PC-3 (cell line): ENCODE results near the gene MAPK8IP1. TPM values are rescaled to one million over a fixed set of nuclear protein-coding genes. Genes with fewer than 3 reads are reported as not detected.

Source experiments
- ATAC-seq: fragments of 200-7000 bp; cut with Tn5 transposase; 2 replicates; pipeline ENCODE4 v1.9.1; 2020; ENCODE audit warnings: mild to moderate bottlenecking, moderate library complexity
- BruUV-seq: library from RNA; stranded (reverse); fragments of 400-500 nt; replicated peaks from 2 replicates; lab custom pipeline; 2021; lab: Mats Ljungman, UMichigan
- CTCF ChIA-PET: fragments of 300-600 bp; sonication (Branson Sonifier 250); formaldehyde crosslinking; loops from one replicate; lab custom pipeline; 2022; ENCODE audit warnings: antibody characterized with exemption; lab: Charles Lee
- POLR2A ChIA-PET: fragments of 300-600 bp; sonication (Branson Sonifier 250); formaldehyde crosslinking; loops from one replicate; lab custom pipeline; 2022; ENCODE audit warnings: antibody characterized with exemption; ENCODE audit not compliant: unreplicated experiment; lab: Charles Lee
- DNase-seq: peaks from one replicate; pipeline ENCODE4 v3.0.0-alpha.2; 2015
- H2AFZ ChIP-seq: fragments of 300-600 bp; sonication (generic); 2 replicates; pipeline ENCODE4 v1.6.0; 2016; ENCODE audit warnings: antibody characterized with exemption, low read length
- H3F3A ChIP-seq: fragments of 300-600 bp; sonication (generic); one replicate; pipeline ENCODE4 v1.6.0; 2017; ENCODE audit warnings: antibody characterized with exemption, low read length, control low read depth, mild to moderate bottlenecking; ENCODE audit not compliant: unreplicated experiment
- H3K27ac ChIP-seq: fragments of 300-600 bp; sonication (generic); 2 replicates; pipeline ENCODE4 v1.5.1; 2016; ENCODE audit warnings: mild to moderate bottlenecking, low read length
- H3K27me3 ChIP-seq: fragments of 300-600 bp; sonication (generic); 2 replicates; pipeline ENCODE4 v1.6.1; 2016; ENCODE audit warnings: low read length, mixed read lengths
- H3K36me3 ChIP-seq: fragments of 300-600 bp; sonication (generic); 2 replicates; pipeline ENCODE4 v1.6.1; 2016; ENCODE audit warnings: low read depth, mixed run types, low read length, mixed read lengths
- H3K4me1 ChIP-seq: fragments of 300-600 bp; sonication (generic); 2 replicates; pipeline ENCODE4 v1.5.1; 2016; ENCODE audit warnings: low read length; ENCODE audit not compliant: insufficient read depth
- H3K4me2 ChIP-seq: fragments of 300-600 bp; sonication (generic); 2 replicates; pipeline ENCODE4 v1.6.0; 2016; ENCODE audit warnings: low read length
- H3K4me3 ChIP-seq: fragments of 300-600 bp; sonication (generic); 2 replicates; pipeline ENCODE4 v1.5.1; 2016; ENCODE audit warnings: mild to moderate bottlenecking, low read length, mixed read lengths
- H3K79me2 ChIP-seq: fragments of 300-600 bp; sonication (generic); 2 replicates; pipeline ENCODE4 v1.6.1; 2017; ENCODE audit warnings: low read length, mixed read lengths
- H3K9ac ChIP-seq: fragments of 300-600 bp; sonication (generic); 2 replicates; pipeline ENCODE4 v1.6.0; 2016; ENCODE audit warnings: mild to moderate bottlenecking, low read length
- H3K9me2 ChIP-seq: fragments of 300-600 bp; sonication (generic); replicated peaks from 2 replicates; pipeline ENCODE4 v1.6.1; 2016; ENCODE audit warnings: mixed run types, low read length, mixed read lengths
- H3K9me3 ChIP-seq: fragments of 300-600 bp; sonication (generic); 2 replicates; pipeline ENCODE4 v1.6.1; 2016; ENCODE audit warnings: low read length, mixed read lengths
- H4K20me1 ChIP-seq: fragments of 300-600 bp; sonication (generic); 2 replicates; pipeline ENCODE4 v1.6.1; 2016; ENCODE audit warnings: low read length, mixed read lengths
- CTCF ChIP-seq: fragments of 300-600 bp; sonication (generic); conservative IDR thresholded peaks from 2 replicates; pipeline ENCODE4 v1.5.1; 2017; ENCODE audit warnings: antibody characterized with exemption, low read depth, mild to moderate bottlenecking, low read length
- EZH2 ChIP-seq: fragments of 300-600 bp; sonication (generic); IDR thresholded peaks from one replicate; pipeline ENCODE4 v1.6.1; 2017; ENCODE audit warnings: antibody characterized with exemption, mild to moderate bottlenecking, low read length; ENCODE audit not compliant: unreplicated experiment
- EZH2phosphoT487 ChIP-seq: fragments of 300-600 bp; sonication (generic); IDR thresholded peaks from 2 replicates; pipeline ENCODE4 v1.6.1; 2018; ENCODE audit warnings: mild to moderate bottlenecking, antibody characterized with exemption, low read length, borderline replicate concordance
- intact Hi-C: fragments of 100-400 bp; cut with micrococcal nuclease; formaldehyde crosslinking; loops from 2 replicates; pipeline ENCODE4 v1.9.0; 2023
- total RNA-seq: library from RNA; depleted of rRNA; stranded (reverse); fragments of >200 nt; gene quantifications from 2 replicates; pipeline ENCODE4 v1.2.3, GENCODE V29; 2014

Gene MAPK8IP1
- total RNA-seq, 1 experiment from 2014 or later = 7.1 TPM

GRCh38 chr11:45901626-45902025, 16.2 kb downstream of the MAPK8IP1 start:
- H3K36me3 ChIP-seq = no peaks in the 10 kb centered on the region
- H3K4me3 ChIP-seq = no peak overlapping the region
- H3F3A ChIP-seq = no peaks in the 10 kb centered on the region
- TF ChIP-seq EZH2 (no peak), CTCF (no peak), EZH2phosphoT487 (no peak)
- 0 out of 2 replicates have a peak, but pooled peaks cover 7% of the 10 kb centered on the region for H3K4me1 ChIP-seq
- POLR2A ChIA-PET = no interaction called here
- CTCF ChIA-PET = no interaction called here
- H2AFZ ChIP-seq = no peak overlapping the region
- ATAC-seq = no peak
- H3K9me3 ChIP-seq = no peaks in the 10 kb centered on the region
- H3K27ac ChIP-seq = no peak overlapping the region
- no peaks in the 10 kb centered on the region for H4K20me1 ChIP-seq
- no TSS peak for BruUV-seq
- no peaks in the 10 kb centered on the region for H3K27me3 ChIP-seq
- H3K9me2 ChIP-seq = no peaks in the 10 kb centered on the region
- DNase-seq = no peak
- no peak overlapping the region for H3K9ac ChIP-seq
- H3K4me2 ChIP-seq = no peak overlapping the region
- no peaks in the 10 kb centered on the region for H3K79me2 ChIP-seq
- intact Hi-C loops = no loop called here

GRCh38 chr11:45902452-45903380, 17.3 kb downstream of the MAPK8IP1 start:
- no peaks in the 10 kb centered on the region for H3K36me3 ChIP-seq
- no peaks in the 10 kb centered on the region for H3K9me2 ChIP-seq
- no peaks in the 10 kb centered on the region for H4K20me1 ChIP-seq
- TF ChIP-seq CTCF (no peak), EZH2phosphoT487 (no peak), EZH2 (no peak)
- H3K4me2 ChIP-seq = no peak overlapping the region
- no peak overlapping the region for H3K27ac ChIP-seq
- 0 out of 2 replicates have a peak, but pooled peaks cover 7% of the 10 kb centered on the region for H3K4me1 ChIP-seq
- DNase-seq (no peak), ATAC-seq (no peak)
- H2AFZ ChIP-seq = no peak overlapping the region
- BruUV-seq = no TSS peak
- no peaks in the 10 kb centered on the region for H3F3A ChIP-seq
- no peaks in the 10 kb centered on the region for H3K27me3 ChIP-seq
- no peak overlapping the region for H3K9ac ChIP-seq
- no peaks in the 10 kb centered on the region for H3K9me3 ChIP-seq
- POLR2A ChIA-PET = no interaction called here
- H3K79me2 ChIP-seq = no peaks in the 10 kb centered on the region
- CTCF ChIA-PET = no interaction called here
- no peak overlapping the region for H3K4me3 ChIP-seq
- intact Hi-C loops = no loop called here
